Testis (tissue), 3 donors: Measurements from ENCODE around the gene GALP. TPM values are rescaled to one million over a fixed set of nuclear protein-coding genes. Genes with fewer than 3 reads are reported as not detected.

Source experiments
- DNase-seq: peaks from one replicate; pipeline ENCODE4 v3.0.0-alpha.2; 2019
- H3K27ac ChIP-seq, 2 donors: fragments of 200-600 bp; sonication (generic); one replicate each; pipeline ENCODE4 v1.5.1; 2019
- H3K27me3 ChIP-seq: fragments of 200-600 bp; sonication (generic); one replicate; pipeline ENCODE4 v1.5.1; 2019
- H3K36me3 ChIP-seq: fragments of 200-600 bp; sonication (generic); one replicate; pipeline ENCODE4 v1.5.1; 2017; ENCODE audit warnings: low read depth; ENCODE audit errors: missing control alignments
- H3K4me1 ChIP-seq: fragments of 200-600 bp; sonication (generic); one replicate; pipeline ENCODE4 v1.5.1; 2019
- H3K4me3 ChIP-seq, 2 donors: fragments of 200-600 bp; sonication (generic); one replicate each; pipeline ENCODE4 v1.5.1; 2017 to 2019
- H3K9me3 ChIP-seq: fragments of 200-600 bp; sonication (generic); one replicate; pipeline ENCODE4 v1.5.1; 2017
- CTCF ChIP-seq, 3 experiments: fragments of 450-650 bp in 2 of 3; fragments of 200-600 bp in 1 of 3; sonication (generic) in 1 of 3; IDR thresholded peaks; one replicate each; pipeline ENCODE4 v1.5.1; 2016 to 2019; ENCODE audit warnings: antibody characterized with exemption in 3 of 3, mild to moderate bottlenecking in 2 of 3, moderate library complexity in 1 of 3
- POLR2A ChIP-seq: fragments of 450-650 bp; IDR thresholded peaks from one replicate; pipeline ENCODE4 v1.6.1; 2017; ENCODE audit warnings: antibody characterized with exemption, mild to moderate bottlenecking, moderate library complexity
- WGBS, 2 donors: methylation state at CpG; one replicate each; pipeline ENCODE4 v1.1.5; 2018; 5-methylcytosine and 5-hydroxymethylcytosine counted together
- intact Hi-C: fragments of 100-400 bp; cut with DNase I; formaldehyde crosslinking; loops from one replicate; pipeline ENCODE4 v1.15.1; 2023; ENCODE audit warnings: low total_unique reads
- polyA plus RNA-seq: library from polyadenylated mRNA; stranded (reverse); fragments of 350-450 nt; fragmentation: Illumina TruSeq; extraction: RNeasy Lipid Tissue Mini Kit (QIAGEN cat#74804); gene quantifications from one replicate; pipeline ENCODE4 v1.2.3, GENCODE V29; 2014; ENCODE audit warnings: low read depth, low replicate concordance; ENCODE audit not compliant: insufficient read depth
- total RNA-seq, 2 donors: library from RNA; depleted of rRNA; stranded (reverse); fragments of >200 nt; gene quantifications; one replicate each; pipeline ENCODE4 v1.2.3, GENCODE V29; 2016

GALP gene
- total and polyA plus RNA-seq, 3 donors from 2014 or later: not detected

GRCh38 chr19:56176881-56177280 is 1.1 kb downstream of the GALP start:
- TF ChIP-seq POLR2A (no peak), CTCF (IDR thresholded peaks at IDR 0.05) (no peak)
- no peak for DNase-seq
- Histone ChIP-seq H3K9me3 (no peaks in the 10 kb centered on the region), H3K4me1 (no peaks in the 10 kb centered on the region), H3K36me3 (no peaks in the 10 kb centered on the region), H3K27me3 (no peaks in the 10 kb centered on the region), H3K4me3 (no peak overlapping the region), H3K27ac (no peak overlapping the region)
- intact Hi-C loops: no loop called here
- 72 to 79% methylated on average over 18 of the region's 18 CpGs for WGBS, 2 donors

- Histone ChIP-seq H3K36me3 (no peaks in the 10 kb centered on the region), H3K27me3 (no peaks in the 10 kb centered on the region), H3K4me3 (no peak overlapping the region), H3K4me1 (no peaks in the 10 kb centered on the region), H3K27ac (no peak overlapping the region), H3K9me3 (no peaks in the 10 kb centered on the region)
- 57 to 68% methylated on average over 11 of the region's 11 CpGs for WGBS, 2 donors
- TF ChIP-seq POLR2A: no peak
- no peak for TF ChIP-seq CTCF (IDR thresholded peaks at IDR 0.05)
- no peak for DNase-seq
- intact Hi-C loops: no loop called here
Observed at GRCh38 chr19:56177564-56178243, 1.9 kb downstream of the GALP start.

DNA sequence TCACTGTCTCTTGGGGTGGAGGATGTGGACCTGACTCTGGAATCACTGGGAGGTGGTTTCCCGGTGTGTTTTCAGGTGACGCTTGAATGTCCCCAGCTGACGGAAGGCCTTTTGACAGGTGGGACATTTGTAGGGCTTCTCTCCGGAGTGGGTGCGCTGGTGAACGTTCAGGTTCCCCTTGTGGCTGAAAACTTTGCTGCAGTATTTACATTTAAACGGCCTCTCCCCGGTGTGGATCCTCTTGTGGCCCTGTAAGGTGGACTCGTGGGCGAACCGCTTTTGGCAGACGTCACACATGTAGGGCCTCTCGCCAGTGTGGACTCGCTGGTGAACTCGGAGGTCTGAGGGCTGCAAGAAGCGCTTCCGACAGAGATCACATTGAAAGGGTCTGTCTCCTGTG is 14.0 kb downstream of the GALP start:
- no peaks in the 10 kb centered on the region for H3K36me3 ChIP-seq
- no peak overlapping the region for H3K27ac ChIP-seq
- TF ChIP-seq CTCF (IDR thresholded peaks at IDR 0.05): no peak
- no peak for TF ChIP-seq POLR2A
- no peaks in the 10 kb centered on the region for H3K9me3 ChIP-seq
- intact Hi-C loops: no loop called here
- DNase-seq: no peak
- WGBS, 2 donors: 74 to 79% methylated on average over 17 of the region's 17 CpGs
- no peak overlapping the region for H3K4me3 ChIP-seq
- H3K27me3 ChIP-seq: no peaks in the 10 kb centered on the region
- H3K4me1 ChIP-seq: no peaks in the 10 kb centered on the region

GRCh38 chr19:56191115-56191514 is 15.3 kb downstream of the GALP start:
- Histone ChIP-seq H3K36me3 (no peaks in the 10 kb centered on the region), H3K4me3 (no peak overlapping the region), H3K27ac (no peak overlapping the region), H3K27me3 (no peaks in the 10 kb centered on the region), H3K9me3 (no peaks in the 10 kb centered on the region), H3K4me1 (no peaks in the 10 kb centered on the region)
- 73 to 86% methylated on average over 7 of the region's 7 CpGs for WGBS, 2 donors
- no peak for DNase-seq
- intact Hi-C loops: no loop called here
- TF ChIP-seq CTCF (IDR thresholded peaks at IDR 0.05) (no peak), POLR2A (no peak)

GRCh38 chr19:56191711-56192110 is 15.9 kb downstream of the GALP start:
- WGBS, 2 donors: 89 to 90% methylated on average over 10 of the region's 10 CpGs
- Histone ChIP-seq H3K27ac (no peak overlapping the region), H3K9me3 (no peaks in the 10 kb centered on the region), H3K36me3 (no peaks in the 10 kb centered on the region), H3K4me1 (no peaks in the 10 kb centered on the region), H3K4me3 (no peak overlapping the region), H3K27me3 (no peaks in the 10 kb centered on the region)
- TF ChIP-seq CTCF (IDR thresholded peaks at IDR 0.05) (no peak), POLR2A (no peak)
- intact Hi-C loops: no loop called here
- DNase-seq: no peak
